ENCODE results near the gene DDX31. TPM values are rescaled to one million over a fixed set of nuclear protein-coding genes. Genes with fewer than 3 reads are reported as not detected.

Gene DDX31
- total RNA-seq, 2 donors from 2014 or later: 8.6 to 15.6 TPM

GRCh38 chr9:132631280-132631679 is 38.5 kb downstream of the DDX31 start:
- ATAC-seq: no peak
- intact Hi-C loops (cut with DNase I): no loop called here

GRCh38 chr9:132630811-132631210 is 39.0 kb downstream of the DDX31 start:
- DNase-seq (no peak), ATAC-seq (no peak)
- no peak overlapping the region for H3K4me3 ChIP-seq
- no peaks in the 10 kb centered on the region for H3K9me3 ChIP-seq
- H3K4me1 ChIP-seq: no peaks in the 10 kb centered on the region
- intact Hi-C loops (cut with DNase I): no loop called here
- TF ChIP-seq CTCF (IDR thresholded peaks at IDR 0.05) (no peak), POLR2A (IDR thresholded peaks at IDR 0.05) (no peak)
- H3K27me3 ChIP-seq: no peaks in the 10 kb centered on the region
- 82 to 95% methylated on average over 2 to 3 of the region's 3 CpGs for WGBS, 2 donors
- no peak overlapping the region for H3K27ac ChIP-seq
- H3K36me3 ChIP-seq (replicated peaks in 1 of 2; ENCODE audit: insufficient read depth in 1 of 2, low read depth in 2 of 2): peaks cover 0 to 12% of the 10 kb centered on the region in 2 donors

More at GRCh38 chr9:132631280-132631679, 38.5 kb downstream of the DDX31 start:
- Histone ChIP-seq H3K4me3 (no peak overlapping the region), H3K27me3 (no peaks in the 10 kb centered on the region), H3K4me1 (no peaks in the 10 kb centered on the region), H3K9me3 (no peaks in the 10 kb centered on the region), H3K36me3 (replicated peaks in 1 of 2; ENCODE audit: insufficient read depth in 1 of 2, low read depth in 2 of 2) (peaks cover 0 to 12% of the 10 kb centered on the region in 2 donors), H3K27ac (no peak overlapping the region)
- WGBS, 2 donors: 90 to 93% methylated on average over 5 of the region's 5 CpGs
- TF ChIP-seq CTCF (IDR thresholded peaks at IDR 0.05): no peak
- TF ChIP-seq POLR2A (IDR thresholded peaks at IDR 0.05): no peak
- no peak for DNase-seq

- 86 to 87% methylated on average over 9 of the region's 9 CpGs for WGBS, 2 donors
- ATAC-seq (no peak), DNase-seq (no peak)
- peaks cover 0 to 12% of the 10 kb centered on the region in 2 donors for H3K36me3 ChIP-seq (replicated peaks in 1 of 2; ENCODE audit: insufficient read depth in 1 of 2, low read depth in 2 of 2)
- no peak overlapping the region for H3K27ac ChIP-seq
- no peaks in the 10 kb centered on the region for H3K27me3 ChIP-seq
- intact Hi-C loops (cut with DNase I): no loop called here
- H3K4me3 ChIP-seq: no peak overlapping the region
- H3K9me3 ChIP-seq: no peaks in the 10 kb centered on the region
- H3K4me1 ChIP-seq: no peaks in the 10 kb centered on the region
- TF ChIP-seq POLR2A (IDR thresholded peaks at IDR 0.05) (no peak), CTCF (IDR thresholded peaks at IDR 0.05) (no peak)
Observed at GRCh38 chr9:132630116-132630515, 39.7 kb downstream of the DDX31 start.

- 87 to 91% methylated on average over 8 of the region's 8 CpGs for WGBS, 2 donors
- intact Hi-C loops (cut with DNase I): no loop called here
- TF ChIP-seq POLR2A (IDR thresholded peaks at IDR 0.05) (no peak), CTCF (IDR thresholded peaks at IDR 0.05) (no peak)
- no peaks in the 10 kb centered on the region for H3K27me3 ChIP-seq
- peaks cover 0 to 12% of the 10 kb centered on the region in 2 donors for H3K36me3 ChIP-seq (replicated peaks in 1 of 2; ENCODE audit: insufficient read depth in 1 of 2, low read depth in 2 of 2)
- no peak for DNase-seq
- no peak overlapping the region for H3K27ac ChIP-seq
- no peak for ATAC-seq
- no peaks in the 10 kb centered on the region for H3K4me1 ChIP-seq
- H3K4me3 ChIP-seq: no peak overlapping the region
- H3K9me3 ChIP-seq: no peaks in the 10 kb centered on the region
Observed at GRCh38 chr9:132628746-132629145, 41.0 kb downstream of the DDX31 start.

GRCh38 chr9:132627594-132627993 is 42.2 kb downstream of the DDX31 start:
- ATAC-seq (no peak), DNase-seq (no peak)
- intact Hi-C loops (cut with DNase I): no loop called here
- Histone ChIP-seq H3K4me1 (no peaks in the 10 kb centered on the region), H3K36me3 (replicated peaks in 1 of 2; ENCODE audit: insufficient read depth in 1 of 2, low read depth in 2 of 2) (peaks cover 0 to 12% of the 10 kb centered on the region in 2 donors), H3K27me3 (no peaks in the 10 kb centered on the region), H3K4me3 (no peak overlapping the region), H3K9me3 (no peaks in the 10 kb centered on the region), H3K27ac (no peak overlapping the region)
- 88 to 89% methylated on average over 11 of the region's 11 CpGs for WGBS, 2 donors
- TF ChIP-seq CTCF (IDR thresholded peaks at IDR 0.05): no peak
- TF ChIP-seq POLR2A (IDR thresholded peaks at IDR 0.05): no peak

Data from body of pancreas (tissue), 4 donors.